NCI-H2196 (cell line): ENCODE measurements around the gene ARPP21.

ENCODE experiments used
- DNase-seq: peaks from one replicate; lab custom pipeline; 2025; ENCODE audit not compliant: unreplicated experiment; lab: John Stamatoyannopoulos, UW

ARPP21 gene

DNA sequence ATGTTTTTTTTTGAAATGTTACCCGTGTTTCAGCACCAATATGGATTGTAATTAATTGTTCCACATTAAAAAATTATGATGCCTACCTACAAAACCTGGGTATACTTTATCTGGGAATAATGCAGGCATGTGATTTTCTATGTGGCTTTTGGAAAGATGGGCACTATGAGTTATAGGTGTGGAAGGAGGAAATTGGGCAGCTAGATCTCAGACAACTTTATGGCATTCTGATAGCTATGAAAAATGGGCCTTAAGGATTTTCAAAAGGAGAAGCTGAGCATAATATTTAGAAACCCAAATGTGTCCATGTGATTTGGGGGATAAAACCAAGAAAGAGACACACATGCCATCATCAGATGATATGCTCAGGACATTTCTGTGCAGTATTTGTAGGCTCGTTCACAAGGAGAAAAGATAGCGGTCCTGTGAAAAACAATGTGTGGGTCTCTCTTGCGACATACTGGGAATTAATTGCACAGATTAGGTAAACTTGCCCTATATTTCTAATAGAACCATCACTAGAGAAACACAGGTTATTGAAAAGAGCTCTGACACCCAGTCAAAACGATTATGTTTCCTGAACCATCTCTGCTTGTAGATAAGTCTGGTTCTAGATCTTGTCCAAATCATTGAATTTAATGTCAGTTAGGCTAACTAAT, 35.3 kb downstream of the ARPP21 start:
- no peak for DNase-seq

DNA sequence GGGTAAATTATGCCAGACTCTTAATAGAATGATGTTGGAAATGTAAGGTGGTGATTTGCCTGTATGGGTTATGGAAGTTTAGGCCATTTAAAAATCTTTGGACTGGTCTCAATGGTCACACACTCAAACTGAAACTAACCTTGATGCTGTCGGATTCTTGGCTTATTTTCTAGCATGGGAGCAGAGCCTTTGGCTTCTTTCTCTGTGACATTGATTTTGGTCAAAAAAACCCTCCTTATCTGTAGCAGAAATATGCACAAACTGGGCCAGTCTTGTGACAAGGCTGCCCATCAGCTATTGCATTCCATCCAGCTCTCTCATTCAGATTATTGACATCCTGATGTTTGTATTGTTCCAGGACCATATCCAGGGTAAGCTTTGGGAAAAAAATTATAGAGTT, 35.9 kb downstream of the ARPP21 start:
- no peak for DNase-seq

DNA sequence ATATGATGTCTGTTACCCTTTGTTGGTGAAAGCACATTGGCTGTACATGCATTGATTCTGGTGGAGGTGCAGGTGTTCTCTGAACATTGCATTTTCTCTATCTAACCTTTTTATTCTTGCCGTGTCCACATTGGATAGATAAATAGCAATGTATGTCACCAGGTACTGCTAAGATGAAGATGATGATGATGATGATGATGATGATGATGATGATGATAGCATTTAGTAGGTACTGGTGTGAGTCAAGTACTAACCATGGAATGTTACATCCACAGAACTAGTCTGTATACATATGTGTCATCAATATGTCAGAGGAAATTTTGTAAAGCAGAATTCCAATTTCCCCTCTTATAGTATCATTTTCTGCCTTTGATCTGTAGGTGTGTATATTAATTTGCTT, 36.3 kb downstream of the ARPP21 start:
- no peak for DNase-seq

DNA sequence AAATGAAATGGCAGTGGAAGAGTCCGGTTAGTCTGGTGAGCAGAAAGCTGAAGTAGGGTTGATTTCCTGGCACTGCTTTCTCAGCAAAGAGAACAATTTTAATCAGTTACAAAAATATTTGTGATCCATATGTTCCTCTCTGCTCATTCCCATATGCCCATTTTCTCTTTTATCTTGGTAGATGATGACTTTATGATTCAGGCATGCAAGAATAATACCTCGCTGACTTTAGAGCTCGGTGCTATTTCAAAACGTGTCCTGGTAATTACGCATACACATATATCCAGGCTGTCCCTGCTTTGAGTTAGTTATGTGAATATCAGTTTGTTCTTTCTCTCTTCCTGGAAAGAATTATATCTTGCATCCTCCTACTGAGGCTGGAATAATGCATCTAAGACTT, 38.5 kb downstream of the ARPP21 start:
- DNase-seq: no peak

DNA sequence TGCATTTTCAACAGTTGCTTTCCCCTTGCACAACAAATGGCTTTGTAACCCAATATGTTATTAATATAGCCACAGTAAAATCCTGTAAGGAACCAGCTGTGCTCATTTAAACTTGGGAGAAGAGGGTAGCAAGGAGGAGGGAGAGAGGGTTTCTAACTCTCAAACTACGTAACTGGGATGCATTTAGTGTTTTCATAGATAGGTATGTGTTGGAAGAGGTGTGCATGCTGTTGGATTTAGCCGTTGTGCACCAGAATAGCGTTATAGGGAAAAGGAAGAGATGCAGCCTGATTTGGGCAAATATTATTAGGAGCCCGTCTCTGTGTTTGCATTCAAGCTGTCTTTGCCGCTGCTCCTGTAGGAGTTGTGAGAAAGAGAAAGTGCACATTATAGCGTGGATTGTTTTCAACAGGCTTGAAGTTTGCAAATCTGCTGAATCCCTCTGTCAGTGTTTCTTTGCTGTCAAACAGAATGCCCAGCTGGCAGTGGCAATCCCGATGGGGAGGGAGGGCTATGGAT, 39.4 kb downstream of the ARPP21 start:
- DNase-seq: no peak

DNA sequence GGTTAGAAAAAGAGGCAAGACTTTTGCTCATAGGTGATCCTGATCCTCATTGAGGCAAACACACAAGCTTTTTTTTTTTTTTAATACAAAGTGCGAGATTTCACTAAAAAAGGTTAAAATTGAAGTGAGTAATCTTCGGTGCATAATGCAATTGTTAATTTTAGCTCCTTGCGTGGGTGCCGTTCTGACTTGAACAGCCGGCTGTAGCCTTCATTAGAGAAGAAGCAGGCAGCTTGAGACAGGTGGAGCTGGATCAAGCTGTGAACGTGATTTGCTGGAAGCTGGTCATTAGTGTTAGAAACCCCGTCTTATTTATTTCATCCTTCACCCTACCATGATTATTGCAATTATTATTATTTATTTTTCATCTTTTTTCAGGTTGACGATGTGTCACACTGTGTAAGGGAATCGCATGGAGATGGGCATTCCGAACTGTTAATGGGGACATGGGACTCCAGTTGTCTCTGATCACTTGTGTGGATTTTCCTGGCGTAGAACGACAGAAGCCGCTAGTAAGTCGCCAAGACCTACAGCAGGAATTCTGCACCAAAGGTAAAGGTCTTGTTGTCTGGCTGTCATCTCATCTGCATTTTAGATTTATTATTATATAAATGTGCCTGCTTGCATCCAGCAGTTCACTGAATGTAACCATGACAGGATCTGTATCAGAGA, 40.2 kb downstream of the ARPP21 start:
- DNase-seq: no peak

DNA sequence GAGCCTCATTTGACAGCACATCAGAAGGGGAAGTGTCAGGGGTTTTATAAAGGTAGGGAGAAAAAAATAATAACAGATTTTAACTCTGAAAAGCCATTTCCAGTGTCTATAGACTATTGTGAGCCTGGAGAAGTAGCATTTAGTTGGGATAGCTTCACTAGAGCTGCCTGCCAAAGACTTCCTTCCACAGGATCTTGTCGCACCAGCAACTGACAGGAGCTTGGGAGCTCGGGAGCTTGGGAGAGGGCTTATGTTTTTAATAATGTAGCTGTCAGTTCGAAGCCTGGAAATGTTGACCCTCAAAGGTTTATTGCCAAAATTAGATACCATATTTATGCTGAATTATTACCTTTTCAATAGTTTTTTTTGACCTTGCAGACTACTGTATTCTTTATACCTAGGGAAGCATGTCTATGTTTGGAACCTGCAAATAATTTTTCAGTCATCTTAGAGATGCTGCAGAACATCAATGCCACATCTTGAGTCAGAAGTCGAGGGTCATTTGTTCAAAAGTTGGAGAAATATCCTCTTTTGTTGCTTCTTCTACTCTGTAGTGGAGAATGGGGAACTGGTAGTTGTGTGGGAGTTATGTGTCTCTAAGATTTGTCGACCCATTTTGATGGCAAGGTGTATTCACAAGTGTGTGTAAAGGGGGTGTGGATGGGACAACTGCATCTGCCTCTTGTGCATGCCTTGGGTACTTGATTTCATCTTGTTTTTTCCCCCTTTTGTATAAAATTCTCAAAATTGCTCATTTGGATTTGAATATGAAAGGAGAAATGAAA, 41.7 kb downstream of the ARPP21 start:
- DNase-seq: no peak

DNA sequence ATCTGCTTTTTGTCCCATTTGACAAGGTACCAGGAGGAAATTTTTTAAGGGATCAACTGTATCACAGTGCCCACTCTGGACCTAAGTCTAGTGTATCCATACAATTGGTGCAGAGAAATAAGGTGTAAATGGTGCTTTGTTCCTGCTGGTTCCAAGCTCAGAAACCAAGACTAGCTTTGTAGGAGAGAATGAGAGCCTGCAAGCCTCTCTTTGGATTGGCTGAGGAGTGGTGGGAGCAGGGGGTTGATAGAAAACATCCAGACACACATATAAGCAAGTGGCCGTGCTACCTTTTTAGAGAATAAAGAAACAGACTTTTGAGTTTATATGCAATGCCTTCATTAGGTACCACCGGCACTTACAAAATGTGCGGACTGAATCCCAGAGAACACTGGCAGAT, 45.8 kb downstream of the ARPP21 start:
- no peak for DNase-seq

DNA sequence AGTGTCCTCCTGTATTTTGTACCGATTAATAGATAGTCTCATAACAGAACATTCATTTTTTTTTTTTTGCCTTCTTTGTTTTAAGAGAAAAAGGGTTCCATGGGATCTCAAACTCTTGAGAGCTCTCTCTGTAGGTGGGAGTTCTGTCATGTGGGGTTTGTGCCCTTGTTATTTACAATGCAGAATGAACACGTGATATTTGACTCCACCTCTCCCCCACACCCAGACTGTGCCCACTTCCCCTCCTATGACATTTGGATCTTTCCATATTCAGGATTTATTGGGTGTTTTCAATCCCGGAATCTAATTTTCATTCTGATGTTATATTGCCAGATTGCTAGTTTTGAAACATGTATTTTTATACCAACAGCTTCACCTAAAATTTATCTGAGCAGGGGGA, 49.5 kb downstream of the ARPP21 start:
- DNase-seq: no peak

DNA sequence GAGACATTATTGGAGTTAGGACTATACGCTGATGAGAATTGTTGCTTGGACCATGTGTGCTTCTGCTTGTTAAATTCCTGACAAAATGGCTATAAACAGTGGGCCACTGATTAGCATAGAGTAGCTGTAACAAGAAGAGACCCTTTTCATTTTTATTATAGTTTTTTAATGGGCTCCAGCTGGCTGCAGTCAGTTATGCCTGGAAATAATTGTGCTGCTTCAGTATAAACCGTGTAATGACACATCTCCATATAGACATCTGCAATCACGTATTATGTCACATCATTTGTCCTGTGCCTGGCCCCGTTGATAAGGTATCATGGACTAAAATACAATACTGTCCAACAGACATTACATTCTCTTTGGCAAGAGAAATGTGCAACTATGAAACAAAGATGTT, 50.9 kb downstream of the ARPP21 start:
- no peak for DNase-seq

DNA sequence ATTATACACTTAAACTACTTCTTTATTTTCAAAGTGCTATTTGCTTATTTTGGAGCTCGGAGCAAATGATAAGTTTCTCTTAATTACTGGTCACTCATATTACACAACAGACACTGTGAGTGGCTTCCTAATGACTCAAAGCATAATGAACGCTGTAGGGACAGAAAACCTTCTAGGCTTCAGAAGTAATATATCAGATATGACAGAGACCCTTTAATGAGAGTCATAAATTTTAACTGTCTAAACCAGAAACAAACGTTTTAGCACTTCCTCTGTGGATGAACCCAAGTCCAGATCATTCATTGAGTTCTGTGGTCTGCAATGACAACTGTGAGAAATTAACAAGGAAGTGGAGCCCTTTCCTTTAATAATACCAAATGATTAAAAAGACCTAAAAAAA, 66.6 kb downstream of the ARPP21 start:
- DNase-seq: no peak

DNA sequence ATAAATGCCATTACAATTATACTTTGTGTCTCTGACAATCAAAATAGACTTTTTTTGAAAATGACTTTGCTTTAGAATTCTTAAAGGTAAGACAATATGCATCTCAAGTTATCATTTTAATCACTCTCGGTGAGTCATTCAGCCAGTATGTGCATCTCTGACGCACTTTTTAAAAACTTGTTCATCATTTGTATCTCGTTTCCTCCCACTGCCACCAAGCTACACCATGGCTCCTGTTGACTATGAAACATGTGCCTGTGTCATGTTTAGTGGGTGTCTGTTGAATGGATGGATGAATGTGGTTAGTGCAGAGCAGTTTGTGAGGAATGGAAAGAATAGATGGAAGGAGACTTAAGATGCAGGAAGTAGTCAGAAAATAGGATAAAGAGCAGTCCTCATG, 68.6 kb downstream of the ARPP21 start:
- DNase-seq: no peak

DNA sequence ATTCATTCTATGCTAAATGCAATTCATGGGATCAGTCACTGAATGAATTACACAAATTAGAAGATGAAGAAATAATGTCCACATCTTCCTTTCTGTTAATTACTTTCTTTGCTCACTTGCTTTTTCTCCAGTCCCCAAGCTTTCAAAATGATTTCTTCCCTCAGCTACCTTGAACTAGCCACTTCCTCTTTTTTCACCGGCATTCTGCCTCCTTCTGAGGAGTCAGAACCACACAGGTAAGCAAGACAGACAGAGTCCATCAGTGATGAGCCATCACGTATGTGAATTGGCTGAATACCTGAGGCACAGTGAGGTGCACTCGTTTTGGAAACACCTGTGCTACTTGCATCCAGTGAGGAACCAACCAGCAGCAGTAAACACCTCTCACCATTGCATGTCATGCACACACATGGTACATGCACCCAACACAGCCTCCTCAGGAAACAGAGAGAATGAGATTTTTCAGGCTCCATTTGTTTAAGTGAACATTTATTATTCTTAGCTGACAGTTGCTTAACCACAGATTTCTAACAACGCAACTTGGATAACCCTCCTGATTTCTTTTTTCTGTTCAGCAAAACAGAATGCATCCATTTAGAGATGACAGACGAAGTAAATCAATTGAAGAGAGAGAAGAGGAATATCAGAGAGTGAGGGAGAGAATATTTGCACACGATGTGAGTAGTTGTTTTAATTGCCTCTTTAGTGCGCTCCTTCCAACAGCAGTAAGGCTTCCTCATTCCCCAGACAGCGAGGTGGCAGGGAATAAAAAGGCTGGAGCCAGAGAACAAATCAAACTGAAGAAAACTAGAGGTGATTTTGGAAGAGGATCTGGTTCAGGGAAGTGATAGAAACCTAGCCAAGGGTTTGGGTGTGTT, 69.3 kb downstream of the ARPP21 start:
- DNase-seq: no peak

DNA sequence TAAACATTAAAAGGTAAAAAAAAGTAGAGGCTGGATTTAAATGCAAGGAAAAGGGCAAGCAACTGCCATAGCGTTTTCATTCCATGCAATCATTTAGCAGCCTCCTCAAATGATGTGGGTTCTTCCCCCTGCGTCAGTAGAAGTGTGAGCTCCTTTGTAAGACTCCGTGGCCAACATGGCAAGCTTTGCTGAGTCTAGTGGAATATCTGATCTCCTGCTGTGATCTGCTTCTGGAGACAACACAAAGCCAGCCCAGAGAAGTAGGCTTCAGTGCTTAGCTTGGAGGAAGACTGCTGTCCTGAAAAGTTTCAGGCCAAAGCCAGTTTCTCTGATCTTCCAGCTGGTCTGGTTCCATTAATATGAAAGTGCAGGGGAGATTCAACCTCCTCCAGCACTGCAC, 70.4 kb downstream of the ARPP21 start:
- no peak for DNase-seq

DNA sequence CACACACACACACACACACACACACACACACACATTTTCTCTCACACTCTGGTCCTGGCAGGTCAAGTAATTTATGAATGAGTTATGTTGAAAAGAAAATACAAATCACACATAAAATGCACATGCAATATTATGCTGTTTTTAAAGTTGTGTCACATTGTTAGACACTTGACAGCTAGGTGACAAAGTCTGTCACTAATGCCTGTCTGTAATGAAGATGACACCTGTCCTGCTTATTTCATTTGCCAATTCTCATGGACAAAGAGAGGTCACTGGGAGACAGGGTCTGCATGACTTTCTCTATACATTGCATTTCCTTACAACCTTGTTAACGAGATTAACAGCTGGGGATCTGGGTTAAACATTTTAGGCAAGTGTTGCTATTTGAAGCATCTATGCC, 71.2 kb downstream of the ARPP21 start:
- DNase-seq: no peak

DNA sequence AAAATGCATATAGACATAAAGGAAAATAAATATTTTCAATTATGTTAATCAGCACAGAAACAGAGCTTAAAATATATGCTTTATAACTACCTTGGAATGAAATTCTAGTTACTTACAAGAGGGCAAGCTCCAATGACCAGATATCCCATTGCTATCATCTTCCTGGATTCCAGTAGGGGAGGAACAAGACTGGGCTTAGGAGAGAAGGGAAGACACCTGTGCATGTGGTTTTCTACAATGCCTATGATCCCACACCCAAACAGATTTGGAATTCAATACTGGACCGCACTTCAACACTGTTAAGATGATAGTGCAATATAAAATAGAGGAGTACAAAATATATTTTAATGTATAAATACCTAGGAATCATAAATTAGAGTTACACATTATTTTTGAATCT, 79.6 kb downstream of the ARPP21 start:
- DNase-seq: no peak

DNA sequence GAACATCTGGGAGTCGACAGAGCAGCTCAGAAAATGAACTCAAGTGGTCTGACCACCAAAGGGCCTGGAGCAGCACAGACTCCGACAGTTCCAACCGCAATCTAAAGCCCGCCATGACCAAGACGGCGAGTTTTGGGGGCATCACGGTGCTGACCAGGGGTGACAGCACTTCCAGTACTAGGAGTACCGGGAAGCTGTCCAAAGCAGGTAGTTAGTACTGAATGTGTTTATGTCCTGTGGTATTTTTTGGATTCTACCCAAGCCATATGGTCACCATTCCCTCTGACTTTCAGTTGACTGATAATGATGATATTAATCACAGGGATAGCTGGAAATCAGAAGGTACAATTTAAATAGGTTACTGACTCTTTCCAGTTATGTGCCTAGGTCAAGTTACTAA, 82.3 kb downstream of the ARPP21 start:
- DNase-seq: no peak

DNA sequence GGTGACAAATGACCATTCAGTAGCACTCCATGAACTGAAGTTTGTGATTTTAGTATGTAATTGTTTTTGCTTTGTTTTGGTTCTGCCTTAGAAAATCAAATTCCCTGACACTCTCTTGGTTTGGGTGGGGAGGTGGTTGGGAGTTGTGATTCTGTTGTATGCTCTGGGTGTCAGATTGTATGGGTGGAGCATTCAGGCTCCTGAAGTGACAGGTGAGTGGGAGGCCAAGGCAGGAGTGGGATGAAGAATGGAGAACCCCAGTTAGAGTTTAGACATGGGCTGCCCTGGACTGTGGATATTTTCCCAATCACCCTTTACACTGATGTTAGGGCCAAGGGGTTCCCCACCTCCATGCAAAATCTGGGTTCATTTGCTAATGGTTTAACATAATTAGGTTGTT, 83.6 kb downstream of the ARPP21 start:
- no peak for DNase-seq

DNA sequence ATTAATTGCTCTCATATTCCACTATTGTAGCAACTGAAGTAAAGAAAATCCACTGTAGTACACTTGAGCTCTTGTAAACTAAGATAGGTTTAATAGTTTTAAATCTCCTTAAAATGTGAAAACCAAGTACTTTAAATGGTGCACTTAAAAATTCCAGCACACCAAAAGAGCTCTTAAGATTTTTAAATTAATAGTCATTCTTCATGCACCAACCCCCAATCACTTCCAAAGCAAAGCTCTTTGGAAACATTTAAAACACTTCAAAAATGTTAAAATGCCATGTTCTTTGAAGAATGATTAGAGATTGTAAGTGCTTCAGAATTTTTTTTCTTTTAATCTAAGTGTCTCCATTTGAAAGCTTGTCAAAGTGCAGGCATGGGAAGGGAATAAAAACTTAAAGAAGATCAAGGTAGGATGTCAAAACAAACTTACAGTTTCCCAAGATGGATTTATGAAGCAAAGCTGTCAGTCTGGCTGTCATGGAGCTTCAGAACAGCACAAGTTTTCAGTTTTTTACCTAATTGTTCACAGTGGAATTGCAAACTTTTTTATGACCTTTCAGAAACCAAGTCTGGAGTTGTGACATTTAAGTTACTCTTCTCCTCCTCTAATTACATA, 84.3 kb downstream of the ARPP21 start:
- no peak for DNase-seq

DNA sequence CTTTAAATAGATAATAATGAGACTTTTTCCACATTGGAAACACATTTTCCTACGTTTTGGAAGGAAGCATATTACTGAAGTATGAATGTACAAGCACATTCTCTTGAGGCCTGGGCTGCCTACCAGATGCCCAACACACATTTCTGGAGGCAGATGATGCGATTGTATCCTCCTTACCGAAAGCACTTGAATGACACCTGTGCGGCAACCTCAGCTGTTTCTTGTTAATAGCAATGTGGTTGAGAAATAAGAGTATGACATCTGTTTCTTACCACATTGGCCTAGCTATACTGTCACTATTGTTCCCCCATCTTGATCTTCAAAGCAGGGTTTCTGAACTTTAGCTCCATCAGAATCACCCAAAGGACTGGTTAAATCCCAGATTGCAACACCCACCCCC, 84.8 kb downstream of the ARPP21 start:
- DNase-seq: no peak

DNA sequence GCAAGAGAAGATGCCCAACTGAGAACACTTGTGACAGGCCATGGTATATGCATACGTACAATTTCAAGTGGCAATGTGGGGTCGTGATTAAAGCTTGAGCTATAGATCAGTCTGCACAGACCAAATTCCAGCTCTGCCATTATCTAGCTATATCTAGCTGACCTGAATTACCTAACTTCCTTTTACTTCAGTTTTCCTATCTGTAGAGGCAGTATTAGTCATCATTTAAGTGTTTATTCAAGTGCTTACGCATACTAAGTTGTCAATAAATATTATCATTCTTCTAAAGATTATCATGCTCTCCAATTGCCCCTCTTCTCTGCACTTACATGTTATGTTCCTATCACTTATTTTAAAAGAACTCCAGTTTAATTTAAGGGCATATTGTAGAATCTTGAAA, 87.9 kb downstream of the ARPP21 start:
- DNase-seq: no peak
